Activated T-cell treated with anti-CD3 and anti-CD28 coated beads for 4 hours (primary cell): ENCODE results near the gene GRID1.
"Not testable (repeated sequence)": the region's sequence is repeated elsewhere in the genome, so short reads cannot be mapped to it uniquely, and the experiment has no call there.

ENCODE experiments used
- DNase-seq: peaks from one replicate; pipeline ENCODE4 v3.0.0-alpha.2; 2020

The GRID1 gene

DNA sequence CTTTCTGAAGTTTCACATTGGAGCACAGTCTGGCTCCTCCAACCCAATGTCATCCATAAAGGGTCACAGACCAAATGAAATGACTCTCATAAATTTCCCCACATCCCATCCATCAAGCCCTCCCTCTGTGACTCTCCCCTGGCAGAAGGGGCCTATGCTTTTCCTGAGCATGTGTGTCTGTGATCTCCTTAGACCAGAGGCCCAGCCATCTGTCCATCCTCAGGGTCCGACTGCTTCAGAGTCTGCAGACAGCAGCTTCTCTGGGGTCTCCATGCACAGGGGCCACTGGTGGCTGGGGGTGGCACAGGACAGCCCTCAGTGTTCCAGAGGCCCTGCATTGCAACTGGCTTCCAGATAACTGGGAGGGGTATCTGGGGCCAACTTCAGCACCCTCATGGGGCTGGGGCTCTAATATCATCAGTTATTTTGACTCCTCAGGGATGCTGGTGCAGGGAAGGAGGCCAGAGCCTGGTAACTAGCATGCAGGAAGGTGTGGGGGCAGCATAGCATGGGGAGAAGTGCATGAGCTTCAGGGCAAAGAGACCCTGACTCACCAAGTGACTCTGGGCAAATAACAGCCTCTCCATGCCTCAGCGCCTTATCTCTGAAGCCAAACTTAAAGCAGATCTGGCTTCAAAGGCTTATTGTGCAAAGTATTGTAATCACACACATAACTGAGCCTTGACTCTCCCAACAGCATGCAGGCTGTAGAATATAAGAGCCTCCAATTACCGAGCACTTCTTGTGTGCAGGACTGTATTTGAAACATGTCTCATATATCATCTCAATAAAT, 266.9 kb downstream of the GRID1 start:
- no peak for DNase-seq

DNA sequence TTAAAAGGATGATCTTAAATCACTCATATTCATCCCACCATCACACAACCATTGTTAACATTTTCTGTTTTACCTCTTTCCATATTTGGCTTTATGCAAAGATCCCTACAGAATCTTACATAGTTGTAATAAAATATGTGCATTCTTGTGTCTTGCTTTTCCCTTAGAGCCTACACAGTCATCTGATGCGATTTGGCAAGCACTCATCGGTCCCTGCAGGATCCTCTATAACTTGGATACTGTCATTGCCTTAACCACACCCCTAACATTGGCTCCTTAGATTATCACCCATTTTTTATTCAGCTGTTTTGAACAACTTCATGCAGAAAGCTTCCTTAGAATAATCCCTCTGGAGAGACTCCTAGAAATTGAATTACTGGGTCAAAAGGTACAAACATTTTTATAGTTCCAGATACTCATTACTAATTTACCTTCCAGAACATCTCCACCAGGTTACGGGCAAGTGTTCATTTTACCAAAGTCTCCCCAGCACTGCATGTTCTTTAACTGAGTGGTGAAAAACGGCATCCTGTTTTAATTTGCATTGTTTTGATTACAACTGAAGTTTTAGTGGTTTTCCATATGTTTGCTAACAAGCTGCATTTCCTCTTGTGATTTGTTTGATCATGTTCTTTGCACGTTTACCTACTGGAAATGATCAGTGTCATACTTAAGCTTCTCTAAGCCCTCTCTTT, 268.3 kb downstream of the GRID1 start:
- no peak for DNase-seq

DNA sequence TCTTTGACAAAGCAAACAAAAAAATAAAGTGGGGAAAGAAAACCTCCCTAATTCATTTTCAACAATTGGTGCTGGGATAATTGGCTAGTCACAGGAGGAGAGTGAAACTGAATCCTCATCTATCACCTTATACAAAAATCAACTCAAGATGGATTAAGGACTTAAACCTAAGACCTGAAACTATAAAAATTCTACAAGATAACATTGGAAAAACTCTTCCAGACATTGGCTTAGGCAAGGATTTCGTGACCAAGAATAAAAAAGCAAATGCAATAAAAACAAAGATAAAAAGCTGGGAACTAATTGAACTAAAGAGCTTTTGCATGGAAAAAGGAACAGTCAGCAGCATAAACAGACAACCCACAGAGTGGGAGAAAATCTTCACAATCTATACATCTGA, 271.5 kb downstream of the GRID1 start:
- not testable (repeated sequence) for DNase-seq

DNA sequence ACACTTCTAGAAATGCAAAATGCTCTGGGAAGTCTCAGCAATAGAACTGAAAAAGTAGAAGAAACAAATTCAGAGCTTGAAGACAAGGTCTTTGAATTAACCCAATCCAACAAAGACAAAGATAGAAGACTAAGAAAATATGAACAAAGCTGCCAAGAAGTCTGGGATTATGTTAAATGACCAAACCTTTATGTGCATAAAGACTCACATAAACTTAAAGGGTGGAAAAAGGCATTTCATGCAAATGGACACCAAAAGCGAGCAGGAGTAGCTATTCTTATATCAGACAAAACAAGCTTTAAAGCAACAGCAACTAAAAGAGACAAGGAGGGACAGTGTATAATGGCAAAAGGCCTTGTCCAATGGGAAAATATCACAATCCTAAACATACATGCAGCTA, 274.3 kb downstream of the GRID1 start:
- DNase-seq, result not testable (repeated sequence)

DNA sequence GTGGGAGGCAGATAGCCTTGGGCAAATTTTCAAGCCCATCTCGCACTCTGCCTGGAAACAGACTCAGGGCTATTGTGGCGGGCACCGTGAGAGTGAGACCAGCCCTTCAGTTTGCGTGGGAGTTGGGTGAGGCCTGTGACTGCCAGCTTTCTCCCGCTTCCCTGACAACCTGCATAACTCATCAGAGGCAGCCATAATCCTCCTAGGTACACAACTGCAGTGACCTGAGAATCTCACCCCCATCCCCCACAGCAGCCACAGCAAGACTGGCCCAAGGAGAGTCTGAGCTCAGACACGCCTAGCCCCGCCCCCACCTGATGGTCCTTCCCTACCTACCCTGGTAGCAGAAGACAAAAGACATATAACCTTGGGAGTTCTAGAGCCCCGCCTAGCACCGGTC, 275.4 kb downstream of the GRID1 start:
- DNase-seq, result no peak

DNA sequence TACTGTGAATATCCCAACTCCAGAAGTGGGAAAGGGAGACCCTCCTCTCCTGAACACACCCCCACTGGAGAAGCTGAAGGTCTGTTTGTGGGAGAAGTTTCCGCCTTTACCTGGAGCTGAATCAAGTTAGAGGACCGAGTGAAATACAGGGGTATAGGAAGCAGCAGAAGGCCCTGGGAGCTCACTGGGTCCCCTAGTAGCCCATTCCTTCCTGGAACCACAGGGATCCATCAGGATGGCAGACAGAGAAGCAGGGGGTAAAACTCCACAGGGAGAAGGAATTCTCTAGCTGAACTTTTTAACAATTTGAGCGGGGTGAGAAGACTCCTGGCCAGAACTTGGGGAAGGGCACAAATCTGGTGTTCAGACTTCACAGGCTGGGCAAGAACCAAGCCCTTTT, 275.8 kb downstream of the GRID1 start:
- DNase-seq, result no peak

DNA sequence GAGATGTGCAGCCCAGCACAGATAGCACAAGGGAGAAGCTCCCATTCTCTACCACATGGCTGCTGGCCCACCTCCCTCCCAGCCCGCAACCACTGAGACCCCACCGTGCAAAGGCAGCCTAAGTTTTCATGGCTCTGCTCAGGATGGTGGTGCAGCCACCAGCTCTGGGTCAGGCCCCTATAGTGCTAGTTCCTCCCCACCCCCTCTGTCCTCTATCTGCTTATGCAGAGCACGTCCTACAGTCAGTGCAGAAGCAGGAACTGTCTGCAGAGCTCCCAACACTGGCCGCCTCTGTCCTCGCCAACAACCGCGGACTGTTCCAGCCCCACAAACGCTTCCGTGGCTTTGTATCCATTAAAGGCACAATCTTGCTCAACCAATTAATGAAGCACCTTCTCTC, 278.9 kb downstream of the GRID1 start:
- DNase-seq, result no peak

DNA sequence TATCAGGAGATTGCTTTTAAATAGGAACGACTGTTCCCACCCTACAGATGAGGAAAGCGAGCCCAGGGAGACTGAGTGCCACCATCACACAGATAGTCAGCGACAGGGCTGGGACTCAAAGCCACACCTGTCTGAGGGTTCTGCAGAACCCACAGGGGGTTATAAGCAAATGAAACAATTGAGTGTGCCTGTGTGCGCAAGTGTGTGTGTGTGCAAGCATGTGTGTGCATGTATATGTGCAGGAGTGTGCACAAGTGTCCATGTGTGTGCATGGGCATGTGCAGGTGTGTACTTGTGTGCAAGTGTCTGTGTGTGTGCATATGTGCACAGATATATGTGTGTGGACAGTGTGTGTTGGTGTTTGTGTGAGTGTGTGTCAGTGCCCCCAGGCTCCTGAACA, 280.2 kb downstream of the GRID1 start:
- DNase-seq, result no peak

DNA sequence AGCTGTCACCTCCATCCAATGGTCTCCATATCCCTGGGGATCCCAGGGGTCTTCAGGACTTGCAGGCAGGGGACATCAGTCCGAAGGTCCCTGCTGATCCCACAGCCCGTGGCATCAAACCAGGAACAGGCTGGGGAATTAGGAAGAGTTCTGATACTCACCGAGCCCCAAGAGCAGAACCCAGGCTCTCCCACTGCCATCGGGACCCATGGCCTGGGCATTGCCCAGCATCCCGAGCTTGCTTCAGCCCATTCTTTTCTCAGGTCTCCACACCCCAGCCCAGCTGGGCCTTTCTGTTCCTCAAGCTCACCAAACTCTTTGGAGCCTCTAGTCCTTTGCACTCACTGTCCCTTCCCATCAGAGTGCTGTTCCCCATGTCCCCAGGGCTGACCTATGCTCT, 280.9 kb downstream of the GRID1 start:
- DNase-seq, result no peak

DNA sequence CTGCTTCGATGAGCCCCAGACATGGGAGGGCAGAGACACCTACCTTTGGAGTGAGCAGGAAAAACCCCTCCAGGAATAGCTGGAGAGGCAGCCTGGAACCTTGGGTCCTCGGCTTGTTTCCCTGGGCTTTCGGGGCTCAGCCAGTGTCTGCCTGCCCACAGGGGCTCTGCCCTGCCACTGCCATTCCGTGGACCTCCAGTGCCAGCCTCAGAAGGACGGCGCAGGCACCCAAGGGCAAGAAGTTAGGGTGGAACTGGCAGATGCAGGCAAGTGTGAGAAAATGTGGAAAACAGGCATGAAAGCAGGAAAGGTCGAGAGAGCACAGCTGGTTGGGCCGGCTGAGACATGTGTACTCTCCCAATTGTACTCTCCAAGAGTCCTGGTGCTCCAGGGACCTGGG, 281.5 kb downstream of the GRID1 start:
- no peak for DNase-seq

DNA sequence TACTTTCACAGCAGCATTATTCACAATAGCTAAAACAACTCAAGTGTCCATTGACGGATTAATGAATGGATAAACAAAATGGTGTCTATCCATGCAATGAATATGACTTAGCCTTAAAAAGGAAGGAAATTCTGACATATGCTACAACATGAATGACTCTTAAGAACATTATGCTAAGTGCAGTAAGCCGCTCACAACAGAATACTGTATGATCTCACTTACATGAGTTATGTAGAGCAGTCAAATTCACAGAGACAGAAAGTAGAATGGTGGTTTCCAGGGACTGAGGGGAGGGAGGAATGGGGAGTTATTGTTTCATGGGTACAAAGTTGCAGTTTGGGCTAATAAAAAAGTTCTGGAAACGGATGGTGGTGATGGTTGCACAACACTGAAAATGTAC, 282.0 kb downstream of the GRID1 start:
- DNase-seq, result no peak

DNA sequence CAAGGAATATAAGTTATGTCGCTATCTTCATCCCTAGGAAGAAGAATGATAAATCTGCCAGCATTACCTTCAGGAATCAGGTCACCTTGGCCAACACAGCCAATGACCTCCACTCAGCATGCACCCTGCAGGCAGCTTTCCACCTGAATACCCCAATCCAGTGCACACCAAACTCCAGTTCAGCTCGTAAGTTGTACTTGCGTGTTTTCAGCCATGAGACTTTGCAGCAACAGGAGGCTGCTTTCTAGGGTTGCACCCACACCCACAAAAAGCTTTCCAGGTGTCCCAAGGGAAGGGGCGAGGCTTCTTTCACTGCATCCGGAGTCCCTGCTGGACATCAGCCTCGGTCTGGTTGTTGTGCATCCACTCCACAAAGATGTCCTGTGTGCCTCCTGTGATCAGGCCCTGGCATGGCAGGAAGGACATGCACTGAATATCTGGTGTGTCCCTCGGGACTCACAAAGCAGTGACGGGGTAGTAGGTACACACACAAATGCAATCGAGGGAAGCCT, 282.9 kb downstream of the GRID1 start:
- no peak for DNase-seq

DNA sequence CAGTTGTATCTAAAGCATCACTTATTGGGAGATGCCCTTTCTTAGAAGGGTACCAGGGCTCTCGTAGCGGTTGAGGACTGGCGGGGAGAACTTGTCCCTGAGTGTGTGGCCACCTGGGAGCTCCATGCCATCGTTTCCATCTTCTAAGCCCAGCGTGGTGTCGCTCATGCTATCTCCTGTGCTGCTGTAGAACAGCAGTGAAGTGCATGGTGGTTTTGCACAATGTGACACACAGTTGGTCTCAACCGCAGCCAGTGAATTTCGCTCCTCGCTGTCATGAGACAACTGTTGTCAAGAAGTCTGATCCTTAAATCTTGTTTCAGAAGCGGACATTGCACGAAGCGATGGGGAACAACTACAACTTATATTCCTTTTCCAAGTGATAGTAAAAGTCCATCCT, 283.4 kb downstream of the GRID1 start:
- DNase-seq, result no peak

DNA sequence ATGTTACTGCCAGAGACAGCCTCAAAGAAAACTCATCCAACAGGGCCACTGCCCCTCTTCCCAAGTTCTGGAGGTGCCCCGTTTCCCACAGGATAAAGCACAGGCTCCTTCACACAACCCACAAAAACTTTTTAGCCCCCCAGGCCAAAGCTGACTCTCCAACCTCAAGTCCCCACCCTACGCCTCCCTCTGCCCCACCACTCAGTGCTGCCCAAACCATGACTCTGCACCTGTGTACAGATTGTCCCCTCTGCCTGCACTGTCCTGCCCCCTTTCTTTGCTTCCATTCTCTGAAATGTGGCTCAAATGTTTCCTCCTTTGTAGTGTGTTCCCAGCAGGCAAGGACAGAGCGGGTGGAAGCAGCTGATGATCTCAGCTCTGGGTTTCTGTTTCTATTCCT, 284.0 kb downstream of the GRID1 start:
- no peak for DNase-seq

DNA sequence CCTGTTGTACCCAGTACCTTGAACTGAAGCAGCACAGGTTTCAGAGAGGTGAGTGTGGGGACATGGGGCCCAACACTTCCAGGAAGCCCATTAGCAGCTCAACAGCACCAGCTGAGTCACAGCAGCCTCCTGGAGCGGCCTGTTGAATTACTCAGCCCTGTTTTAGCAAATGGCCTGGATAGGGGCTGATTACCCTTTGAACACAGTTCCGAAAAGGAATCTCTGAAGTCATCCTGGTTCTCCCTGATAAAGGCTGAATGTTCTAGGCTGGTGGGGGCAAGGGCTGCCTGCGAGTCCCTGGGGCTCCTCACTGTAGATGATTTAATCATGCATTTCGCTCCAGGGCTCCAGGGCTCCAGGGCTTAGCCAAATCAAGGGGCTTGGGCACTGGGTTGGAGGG, 287.5 kb downstream of the GRID1 start:
- no peak for DNase-seq

DNA sequence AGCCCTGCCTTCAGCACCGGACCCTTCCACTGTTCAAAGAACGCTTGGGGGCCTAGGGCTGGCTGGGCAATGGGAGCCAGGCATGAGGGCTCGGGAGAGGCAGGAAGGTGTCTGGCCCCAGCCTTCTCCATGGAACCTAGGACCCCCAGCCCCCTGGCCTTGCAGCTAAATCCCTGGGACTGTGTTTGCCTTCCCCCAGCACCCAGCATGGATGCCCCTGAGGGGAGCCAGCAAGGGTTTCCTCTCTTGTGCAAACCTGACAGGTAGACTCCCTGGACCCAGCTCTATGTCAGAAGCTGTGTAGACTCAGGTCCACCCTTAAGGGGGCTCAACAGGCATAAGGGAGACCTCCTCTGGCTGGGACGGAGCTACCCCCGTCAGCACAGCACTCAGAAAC, 288.0 kb downstream of the GRID1 start:
- DNase-seq, result no peak

DNA sequence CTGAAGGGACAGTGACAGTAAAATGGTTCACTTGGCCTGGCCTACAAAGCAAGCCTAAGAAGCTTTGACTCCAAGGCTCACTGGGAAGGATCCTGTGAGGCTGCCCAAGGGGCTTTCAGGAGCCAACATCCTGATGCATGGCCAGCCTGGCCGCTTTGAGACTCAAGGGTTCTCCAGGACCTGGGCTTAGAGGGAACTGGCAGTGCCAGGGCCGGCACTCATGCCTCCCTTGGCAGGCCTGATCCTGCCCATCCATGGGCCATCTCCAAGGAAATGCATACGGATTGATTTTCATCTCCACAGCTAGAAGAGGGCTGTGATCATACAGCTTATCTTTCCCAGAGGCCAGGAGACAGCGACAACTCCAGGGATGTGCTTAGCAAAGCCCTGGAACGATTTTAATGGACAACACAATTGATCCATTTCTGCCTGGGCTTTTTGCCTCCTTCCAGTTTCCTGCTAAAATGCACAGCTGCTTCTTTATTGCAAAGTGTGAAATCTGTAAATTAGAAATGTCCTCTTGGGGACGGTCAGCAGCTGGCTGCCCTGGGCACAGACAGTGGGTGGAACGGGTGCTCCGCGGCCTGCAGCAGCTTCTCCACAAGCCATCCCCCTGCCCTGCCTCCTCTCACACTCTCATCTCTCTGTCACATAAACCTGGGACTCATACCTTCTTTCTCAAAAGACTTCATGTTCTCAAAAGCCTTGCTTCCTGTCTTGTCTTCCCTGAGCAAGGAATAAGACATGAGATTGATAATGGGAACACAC, 288.5 kb downstream of the GRID1 start:
- DNase-seq, result no peak

DNA sequence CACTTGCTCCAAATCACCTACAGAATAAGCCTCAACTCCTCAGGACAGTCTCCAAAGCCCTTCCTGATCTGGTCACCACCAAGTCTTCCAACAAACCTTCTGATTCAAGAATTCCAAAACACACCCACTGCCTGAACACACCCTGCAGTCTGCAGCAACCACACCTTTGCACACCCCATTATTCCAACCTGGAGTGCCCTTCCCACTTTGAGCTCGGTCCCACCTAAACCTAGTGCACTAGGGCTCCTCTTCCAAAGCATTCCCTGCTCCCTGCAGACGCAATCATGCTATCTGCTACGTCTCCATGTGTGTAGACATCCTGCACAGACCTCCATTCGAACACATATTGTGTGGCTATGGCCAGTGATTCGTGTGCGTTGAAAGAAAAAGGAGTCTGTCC, 289.3 kb downstream of the GRID1 start:
- DNase-seq, result no peak

DNA sequence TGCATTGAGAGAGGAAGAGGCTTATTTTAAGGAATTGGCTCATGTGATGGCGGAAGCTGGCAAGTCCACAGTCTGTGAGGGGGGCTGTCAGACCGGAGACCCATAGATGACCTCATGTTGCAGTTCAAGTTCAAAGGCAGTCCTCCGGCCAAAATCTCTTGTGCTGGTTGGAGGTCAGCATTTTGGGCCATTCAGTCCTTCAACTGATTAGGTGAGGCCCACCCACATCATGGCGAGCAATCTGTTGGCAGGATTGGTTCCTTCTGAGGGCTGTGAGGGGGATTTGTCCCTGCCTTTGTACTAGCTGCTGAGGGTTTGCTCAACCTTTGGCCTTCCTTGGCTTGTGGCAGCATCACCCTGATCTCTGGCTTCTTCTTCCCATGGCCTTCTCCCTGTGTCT, 290.1 kb downstream of the GRID1 start:
- not testable (repeated sequence) for DNase-seq

DNA sequence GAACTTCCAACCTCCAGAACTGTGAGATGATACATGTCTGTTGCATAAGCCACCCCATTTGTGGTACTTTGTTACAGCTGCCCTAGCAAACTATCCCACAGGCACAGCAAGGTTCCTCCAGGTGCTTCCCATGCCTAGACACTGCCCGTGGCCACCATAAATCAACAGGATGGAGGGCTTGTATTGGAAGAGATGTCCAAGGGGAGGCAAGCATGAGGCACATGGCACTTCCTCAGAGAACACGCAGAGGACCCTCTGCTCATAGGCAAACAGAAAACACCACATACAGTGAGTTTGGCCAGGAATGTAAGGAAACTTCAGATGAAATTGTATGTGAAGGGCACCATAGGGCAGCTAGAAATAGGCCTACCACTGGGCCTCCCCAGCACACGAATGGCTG, 291.1 kb downstream of the GRID1 start:
- DNase-seq, result no peak

DNA sequence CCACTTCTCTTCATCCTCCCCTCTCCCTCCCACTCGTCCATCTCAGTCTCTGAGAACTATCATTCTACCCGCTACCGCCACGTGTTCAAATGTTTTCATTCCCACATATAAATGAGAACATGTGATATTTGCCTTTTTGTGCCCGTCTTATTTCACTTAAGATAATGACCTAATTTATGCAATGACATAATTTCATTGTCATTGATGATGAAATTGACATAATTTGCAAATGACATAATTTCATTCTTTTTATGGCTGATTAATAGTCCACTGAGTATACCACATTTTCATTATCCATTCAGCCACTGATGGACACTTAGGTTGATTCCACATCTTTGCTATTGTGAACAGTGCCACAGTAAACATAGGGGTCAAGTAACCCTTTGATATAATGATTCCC, 292.3 kb downstream of the GRID1 start:
- no peak for DNase-seq

DNA sequence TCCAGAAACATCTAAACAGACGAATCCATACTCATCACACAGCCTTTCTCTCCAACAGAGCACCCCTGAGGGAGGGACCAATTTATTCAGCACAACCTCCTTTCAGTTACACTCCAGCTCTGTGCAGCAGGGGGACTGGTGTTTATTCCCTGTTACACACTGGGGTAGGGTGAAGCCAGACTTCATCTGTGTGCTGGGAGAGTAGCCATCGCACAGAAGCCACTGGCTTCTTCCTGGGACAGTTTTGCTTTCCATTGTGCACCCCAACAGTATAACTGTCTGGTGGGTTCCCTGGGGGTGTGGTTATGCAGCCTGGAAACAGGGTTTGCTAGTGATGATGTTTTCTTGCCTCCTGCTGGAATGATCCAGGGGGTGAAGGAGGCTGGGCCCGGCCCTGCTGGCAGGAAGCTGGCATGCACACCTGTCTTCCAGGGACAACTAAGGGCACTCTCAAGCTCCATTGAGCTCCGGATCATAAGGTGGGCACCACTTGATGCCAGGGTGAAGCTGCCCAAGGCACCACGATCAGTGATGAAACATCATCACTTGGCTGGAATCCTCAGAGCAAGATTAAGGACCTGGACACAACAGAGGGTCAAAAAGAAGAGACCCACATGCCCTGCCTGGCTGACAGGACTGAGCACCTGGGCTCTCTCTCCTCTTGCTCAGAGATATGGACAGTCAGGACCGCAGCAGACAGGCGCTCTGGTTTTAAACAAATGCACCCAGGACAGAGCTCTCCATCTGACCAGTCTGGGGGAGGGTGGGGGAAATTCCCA, 293.2 kb downstream of the GRID1 start:
- DNase-seq, result no peak

DNA sequence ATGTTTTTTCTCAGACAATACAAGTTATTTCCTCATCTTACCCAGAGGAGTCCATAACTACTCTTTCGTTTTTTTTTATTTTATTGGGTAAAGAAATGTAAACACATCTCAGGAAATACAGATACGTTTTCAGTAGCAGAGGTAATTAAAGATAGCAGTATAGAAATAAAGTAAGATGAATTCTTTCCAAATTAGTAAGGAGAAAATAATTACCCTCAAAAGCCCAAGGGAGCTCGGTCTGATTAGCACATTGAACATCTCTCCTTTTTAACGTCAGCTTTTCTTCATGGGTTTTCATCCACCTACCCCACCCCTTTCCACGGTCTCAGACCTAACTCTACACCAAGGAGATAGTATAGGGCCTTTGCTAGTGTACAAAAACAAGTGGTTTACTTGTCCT, 294.2 kb downstream of the GRID1 start:
- DNase-seq, result no peak
